NB4 (cell line): Measurements from ENCODE around the gene SLC13A1.

Experiments used
- DNase-seq: peaks from one replicate; pipeline ENCODE4 v3.0.0; 2010; ENCODE audit warnings: low read depth
- H3K4me3 ChIP-seq: one replicate; pipeline ENCODE4 v1.5.1; 2011; ENCODE audit warnings: mild to moderate bottlenecking, low read depth, low read length, moderate library complexity
- MYC ChIP-seq: IDR thresholded peaks from 2 replicates; pipeline ENCODE4 v1.6.1; 2011; ENCODE audit warnings: low read depth, low read length
- POLR2A ChIP-seq: IDR thresholded peaks from 2 replicates; pipeline ENCODE4 v1.6.1; 2011; ENCODE audit warnings: mild to moderate bottlenecking; ENCODE audit not compliant: insufficient read length; ENCODE audit errors: extremely low read depth
- TF ChIP-seq, protein P1 (sequence below): IDR thresholded peaks from one replicate; pipeline ENCODE4 v1.5.1; 2012; ENCODE audit warnings: low read depth, low read length
- TF ChIP-seq, protein P2 (sequence below): IDR thresholded peaks from 2 replicates; pipeline ENCODE4 v1.6.1; 2011; ENCODE audit warnings: low read depth, low read length

The SLC13A1 gene

DNA sequence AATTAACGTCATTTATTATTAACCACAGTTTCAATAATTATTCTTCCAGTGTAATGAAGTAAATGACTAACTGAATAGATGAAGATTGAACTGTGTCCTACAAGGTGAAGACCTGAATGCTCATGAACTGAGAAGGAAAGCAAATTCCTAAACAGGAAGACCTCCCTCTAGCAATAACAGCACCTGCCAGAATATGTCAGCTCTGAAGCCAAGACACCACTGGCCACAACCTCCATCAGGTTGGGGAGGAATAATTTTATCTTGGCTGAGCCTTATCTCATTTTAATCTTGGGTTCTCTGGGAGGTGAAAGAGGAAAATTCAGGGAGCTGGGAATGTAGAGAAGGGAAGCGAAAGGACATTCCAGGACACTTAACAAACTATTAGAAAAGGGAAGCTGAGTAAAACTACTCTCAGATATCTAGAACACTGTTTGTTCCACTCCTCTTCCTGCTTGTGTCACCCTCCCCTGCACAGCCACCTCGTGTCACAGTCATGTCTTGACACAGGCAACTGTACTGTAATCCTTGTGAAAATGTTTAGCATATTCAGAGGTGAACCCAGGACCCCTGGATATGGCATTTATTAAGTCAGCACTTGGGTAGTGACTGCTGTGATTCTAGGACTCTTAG, 4.6 kb upstream of the SLC13A1 start:
- DNase-seq: no peak
- no peak for TF ChIP-seq MYC
- no peak for TF ChIP-seq POLR2A
- TF ChIP-seq, protein P1, sequence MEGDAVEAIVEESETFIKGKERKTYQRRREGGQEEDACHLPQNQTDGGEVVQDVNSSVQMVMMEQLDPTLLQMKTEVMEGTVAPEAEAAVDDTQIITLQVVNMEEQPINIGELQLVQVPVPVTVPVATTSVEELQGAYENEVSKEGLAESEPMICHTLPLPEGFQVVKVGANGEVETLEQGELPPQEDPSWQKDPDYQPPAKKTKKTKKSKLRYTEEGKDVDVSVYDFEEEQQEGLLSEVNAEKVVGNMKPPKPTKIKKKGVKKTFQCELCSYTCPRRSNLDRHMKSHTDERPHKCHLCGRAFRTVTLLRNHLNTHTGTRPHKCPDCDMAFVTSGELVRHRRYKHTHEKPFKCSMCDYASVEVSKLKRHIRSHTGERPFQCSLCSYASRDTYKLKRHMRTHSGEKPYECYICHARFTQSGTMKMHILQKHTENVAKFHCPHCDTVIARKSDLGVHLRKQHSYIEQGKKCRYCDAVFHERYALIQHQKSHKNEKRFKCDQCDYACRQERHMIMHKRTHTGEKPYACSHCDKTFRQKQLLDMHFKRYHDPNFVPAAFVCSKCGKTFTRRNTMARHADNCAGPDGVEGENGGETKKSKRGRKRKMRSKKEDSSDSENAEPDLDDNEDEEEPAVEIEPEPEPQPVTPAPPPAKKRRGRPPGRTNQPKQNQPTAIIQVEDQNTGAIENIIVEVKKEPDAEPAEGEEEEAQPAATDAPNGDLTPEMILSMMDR: no peak
- TF ChIP-seq, protein P2, sequence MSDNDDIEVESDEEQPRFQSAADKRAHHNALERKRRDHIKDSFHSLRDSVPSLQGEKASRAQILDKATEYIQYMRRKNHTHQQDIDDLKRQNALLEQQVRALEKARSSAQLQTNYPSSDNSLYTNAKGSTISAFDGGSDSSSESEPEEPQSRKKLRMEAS: no peak
- no peak overlapping the region for H3K4me3 ChIP-seq

DNA sequence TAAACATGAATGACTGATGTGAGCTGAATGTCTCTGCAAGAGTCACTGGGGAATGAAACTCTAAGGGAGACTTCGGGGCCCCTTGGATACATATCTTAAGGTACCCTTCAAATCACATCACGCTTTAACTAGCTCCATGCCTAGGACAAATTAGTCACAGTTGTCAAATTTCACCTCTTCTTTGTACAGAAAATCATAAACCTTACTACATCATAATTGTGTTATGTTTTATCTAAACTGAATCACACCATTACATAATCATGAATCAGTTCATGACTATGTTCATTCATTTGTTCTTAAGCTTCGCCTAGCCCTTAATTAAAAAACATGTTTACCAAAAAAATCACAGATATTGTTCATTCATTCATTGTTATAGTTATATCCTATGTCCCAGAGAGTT, 2.1 kb upstream of the SLC13A1 start:
- no peak for DNase-seq
- TF ChIP-seq POLR2A (no peak), MYC (no peak)
- TF ChIP-seq, protein P2: no peak
- TF ChIP-seq, protein P1: no peak
- no peak overlapping the region for H3K4me3 ChIP-seq

DNA sequence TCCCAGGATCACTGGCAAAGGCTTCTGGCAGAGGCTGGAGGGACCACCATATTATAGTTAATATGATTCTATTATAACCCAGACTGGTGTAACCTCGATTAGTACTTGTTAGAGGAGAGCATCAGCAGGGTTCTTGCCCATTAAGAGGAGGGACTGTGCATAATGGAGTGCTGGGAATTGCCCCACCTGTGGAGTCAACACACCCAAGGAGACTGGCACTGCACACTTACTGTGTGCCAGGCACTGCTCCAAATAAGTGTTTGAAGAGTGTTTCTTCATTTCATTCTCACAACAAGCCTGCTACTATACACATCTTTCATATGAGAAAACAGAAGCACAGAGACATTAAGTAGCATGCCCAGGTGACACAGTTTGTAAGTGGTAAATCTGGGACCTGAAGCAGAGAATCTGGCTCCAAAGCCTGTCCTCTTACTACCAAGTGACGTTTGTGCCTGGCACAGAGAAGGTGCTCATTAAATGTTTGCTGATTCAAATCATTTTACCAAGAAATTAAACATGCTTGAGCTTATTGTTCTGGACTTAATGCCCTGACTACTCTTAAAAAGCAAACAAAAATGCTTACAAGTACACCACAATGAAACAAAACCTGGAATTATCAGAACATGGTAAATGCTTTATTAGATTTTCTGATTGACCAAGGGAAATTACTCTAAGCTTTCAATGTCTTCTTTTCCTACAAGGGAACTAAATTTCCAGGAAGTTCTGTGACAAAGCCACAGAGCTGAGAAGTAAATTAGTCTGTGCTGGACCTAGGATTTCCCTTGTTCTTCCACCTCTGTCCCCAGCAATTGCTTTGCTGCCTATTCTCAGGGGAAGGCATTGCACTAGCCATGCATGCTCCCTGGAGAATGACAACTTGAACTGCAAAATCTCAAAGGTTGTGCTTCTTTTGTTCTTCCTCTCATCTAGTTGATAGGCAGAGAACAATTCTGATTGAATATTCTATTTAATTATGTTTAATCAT, 809 bp downstream of the SLC13A1 start:
- H3K4me3 ChIP-seq: no peak overlapping the region
- DNase-seq: no peak
- TF ChIP-seq POLR2A: no peak

DNA sequence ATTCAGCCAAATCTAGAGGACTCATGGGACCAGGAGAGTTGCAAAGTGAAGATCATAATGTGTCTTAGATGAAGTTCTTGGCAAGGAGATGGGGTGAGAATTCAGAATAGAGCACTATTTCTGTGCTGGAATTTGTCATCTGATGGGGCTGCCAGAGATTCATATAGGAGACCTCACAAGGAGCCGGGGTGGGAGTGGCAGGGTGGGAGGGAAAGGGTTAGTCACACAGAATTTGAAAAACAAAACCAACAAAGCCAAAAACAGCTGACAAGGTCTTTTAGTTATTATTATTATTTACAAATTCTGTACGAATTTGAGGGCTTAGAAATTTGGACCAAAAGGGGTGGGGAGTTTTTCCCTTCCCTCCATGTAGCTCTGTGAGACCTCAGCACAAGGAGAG, 1.7 kb downstream of the SLC13A1 start:
- DNase-seq: no peak
- TF ChIP-seq, protein P1: no peak
- TF ChIP-seq POLR2A: no peak
- TF ChIP-seq, protein P2: no peak
- no peak for TF ChIP-seq MYC
- H3K4me3 ChIP-seq: no peak overlapping the region

DNA sequence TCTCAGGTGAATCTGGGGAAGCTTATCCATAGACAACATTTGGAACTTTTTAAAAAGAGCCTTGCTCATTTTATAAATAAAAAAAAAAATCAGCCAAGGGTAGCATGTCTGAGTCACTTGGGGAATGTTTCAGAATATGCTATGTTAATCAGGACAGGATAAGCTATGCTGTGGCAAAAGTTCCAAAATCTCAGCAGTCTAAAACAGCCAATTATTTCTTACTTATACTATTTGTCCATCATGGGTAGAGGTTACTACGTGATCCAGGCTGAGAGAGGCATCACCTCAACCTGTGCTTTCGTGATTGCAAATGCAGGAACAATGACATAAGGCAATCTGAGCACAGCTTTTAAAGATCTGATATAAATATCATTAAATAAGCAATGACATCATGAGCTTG, 6.5 kb downstream of the SLC13A1 start:
- no peak overlapping the region for H3K4me3 ChIP-seq
- TF ChIP-seq MYC (no peak), POLR2A (no peak)
- TF ChIP-seq, protein P1: no peak
- TF ChIP-seq, protein P2: no peak
- DNase-seq: no peak

DNA sequence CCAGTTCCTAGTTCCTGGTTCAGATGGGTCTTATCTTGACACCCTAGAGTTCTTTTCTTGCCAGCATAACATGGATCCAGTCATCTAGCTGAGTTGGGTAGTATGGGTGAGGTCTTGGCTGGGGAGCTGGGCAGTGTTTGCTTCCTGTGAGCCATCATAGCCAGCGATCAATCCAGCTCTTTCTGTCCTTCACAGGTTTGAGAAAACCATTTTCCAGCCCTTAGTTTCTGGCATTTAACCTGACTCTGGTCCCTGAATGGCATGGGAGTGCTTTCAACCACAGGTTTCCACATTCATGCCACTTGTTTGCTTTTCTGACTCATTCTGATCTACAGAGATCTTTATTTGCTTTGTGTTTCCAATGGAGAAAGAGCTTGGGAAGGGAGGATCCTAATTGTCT, 8.6 kb downstream of the SLC13A1 start:
- TF ChIP-seq, protein P2: no peak
- TF ChIP-seq, protein P1: no peak
- TF ChIP-seq MYC: no peak
- TF ChIP-seq POLR2A: no peak
- no peak for DNase-seq
- H3K4me3 ChIP-seq: no peak overlapping the region
